Caco-2 (cell line): ENCODE results near the gene BSCL2. TPM values are rescaled to one million over a fixed set of nuclear protein-coding genes. Genes with fewer than 3 reads are reported as not detected.
"Not testable (repeated sequence)": the region's sequence is repeated elsewhere in the genome, so short reads cannot be mapped to it uniquely, and the experiment has no call there.

ENCODE experiments used
- BruUV-seq: library from RNA; stranded (reverse); fragments of 400-500 nt; replicated peaks from 2 replicates; lab custom pipeline; 2021; lab: Mats Ljungman, UMichigan
- CTCF ChIA-PET: fragments of 300-600 bp; sonication (Branson Sonifier 250); formaldehyde crosslinking; loops from one replicate; lab custom pipeline; 2022; ENCODE audit warnings: antibody characterized with exemption; lab: Charles Lee
- POLR2A ChIA-PET: fragments of 300-600 bp; sonication (Branson Sonifier 250); formaldehyde crosslinking; loops from one replicate; lab custom pipeline; 2022; ENCODE audit warnings: antibody characterized with exemption; lab: Charles Lee
- DNase-seq, 2 experiments: peaks; one replicate each; pipeline versions ENCODE4 v3.0.0 to v3.0.0-alpha.2; 2020 to 2022
- H3K27me3 ChIP-seq: replicated peaks from 2 replicates; pipeline ENCODE4 v1.6.0; 2011; ENCODE audit warnings: low read length; ENCODE audit not compliant: control insufficient read depth, insufficient read depth
- H3K36me3 ChIP-seq: 2 replicates; pipeline ENCODE4 v1.5.1; 2011; ENCODE audit warnings: low read length; ENCODE audit not compliant: control insufficient read depth, insufficient read depth
- H3K4me1 ChIP-seq: fragments of 250-450 bp; sonication (Bioruptor Pico); 2 replicates; pipeline ENCODE4 v1.5.1; 2020; ENCODE audit warnings: mild to moderate bottlenecking
- H3K4me3 ChIP-seq: 2 replicates; pipeline ENCODE4 v1.5.1; 2011; ENCODE audit warnings: low read depth, mild to moderate bottlenecking, control low read depth, low read length
- H3K9me3 ChIP-seq: fragments of 250-450 bp; sonication (Bioruptor Pico); 2 replicates; pipeline ENCODE4 v1.5.1; 2020; ENCODE audit warnings: mild to moderate bottlenecking, moderate library complexity
- H3K27ac Mint-ChIP-seq: one replicate; pipeline ENCODE4 v1.8.0; 2022; ENCODE audit warnings: mixed read lengths; ENCODE audit not compliant: unreplicated experiment
- H3K27me3 Mint-ChIP-seq: one replicate; pipeline ENCODE4 v1.8.0; 2022; ENCODE audit warnings: mixed read lengths; ENCODE audit not compliant: insufficient read depth, unreplicated experiment
- H3K36me3 Mint-ChIP-seq: one replicate; pipeline ENCODE4 v1.8.0; 2022; ENCODE audit warnings: mild to moderate bottlenecking, mixed read lengths; ENCODE audit not compliant: insufficient read depth, unreplicated experiment
- H3K4me1 Mint-ChIP-seq: one replicate; pipeline ENCODE4 v1.8.0; 2022; ENCODE audit warnings: low read depth, mixed read lengths; ENCODE audit not compliant: unreplicated experiment
- H3K4me3 Mint-ChIP-seq: one replicate; pipeline ENCODE4 v1.8.0; 2022; ENCODE audit warnings: mild to moderate bottlenecking, moderate library complexity, mixed read lengths; ENCODE audit not compliant: unreplicated experiment
- H3K9me3 Mint-ChIP-seq: one replicate; pipeline ENCODE4 v1.8.0; 2022; ENCODE audit warnings: mixed read lengths; ENCODE audit not compliant: unreplicated experiment
- intact Hi-C: fragments of 100-400 bp; cut with micrococcal nuclease; formaldehyde crosslinking; loops from one replicate; pipeline ENCODE4 v1.10.0; 2022; ENCODE audit not compliant: unreplicated experiment
- total RNA-seq: library from RNA; stranded (reverse); gene quantifications from 2 replicates; pipeline ENCODE4 v1.2.3, GENCODE V29; 2022
- TF ChIP-seq, protein P1 (sequence below), 2 experiments: fragments of 200-600 bp in 1 of 2; IDR thresholded peaks; 1 replicate in 1 of 2; 2 replicates in 1 of 2; pipeline versions ENCODE4 v1.5.1 to v1.8.0; 2011 to 2022; ENCODE audit warnings: antibody characterized with exemption in 1 of 2, control low read depth in 1 of 2, inconsistent platforms in 1 of 2, low read depth in 1 of 2, low read length in 1 of 2, mild to moderate bottlenecking in 1 of 2, moderate library complexity in 1 of 2; ENCODE audit not compliant: insufficient read depth in 1 of 2, severe bottlenecking in 1 of 2, unreplicated experiment in 1 of 2

BSCL2 gene
- total RNA-seq, 1 experiment from 2014 or later: 39.2 TPM

DNA sequence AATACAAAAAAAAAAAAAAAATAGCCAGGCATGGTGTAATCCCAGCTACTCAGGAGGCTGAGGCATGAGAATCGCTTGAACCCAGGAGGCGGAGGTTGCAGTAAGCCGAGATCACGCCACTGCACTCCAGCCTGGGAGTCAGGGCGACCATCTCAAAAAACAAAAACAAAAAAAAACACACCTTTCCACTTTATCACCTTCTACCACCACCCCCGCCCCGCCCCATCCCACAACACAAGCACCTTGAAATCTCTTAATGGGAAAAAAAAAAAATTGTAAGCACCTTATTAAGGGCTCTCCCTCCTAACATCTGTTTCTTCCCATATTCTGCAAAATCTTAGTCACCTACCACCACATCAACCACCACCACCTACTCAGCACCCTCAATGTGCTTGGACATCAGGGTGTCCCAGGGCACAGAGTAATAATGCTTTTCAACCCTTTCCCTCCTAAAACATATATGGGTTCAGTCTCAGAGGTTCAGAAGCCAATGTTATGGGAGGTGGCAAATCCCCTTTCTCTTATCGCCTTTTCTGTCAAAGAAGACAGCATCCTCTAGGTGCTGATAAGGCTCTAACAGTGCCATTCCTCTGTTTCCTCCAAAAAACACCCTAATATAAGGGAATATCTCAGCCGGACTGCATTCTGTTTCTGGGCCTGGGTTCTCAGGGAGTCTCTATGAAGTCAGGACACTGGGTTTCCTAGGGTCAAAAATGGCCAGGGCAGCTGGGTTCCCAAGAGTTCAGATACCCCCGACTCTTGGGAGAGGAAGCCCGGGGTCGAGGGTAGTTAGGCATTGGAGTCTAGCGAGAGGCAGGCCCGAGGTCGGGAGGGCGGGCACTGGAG is 54.8 kb downstream of the BSCL2 start:
- TF ChIP-seq, protein P1, sequence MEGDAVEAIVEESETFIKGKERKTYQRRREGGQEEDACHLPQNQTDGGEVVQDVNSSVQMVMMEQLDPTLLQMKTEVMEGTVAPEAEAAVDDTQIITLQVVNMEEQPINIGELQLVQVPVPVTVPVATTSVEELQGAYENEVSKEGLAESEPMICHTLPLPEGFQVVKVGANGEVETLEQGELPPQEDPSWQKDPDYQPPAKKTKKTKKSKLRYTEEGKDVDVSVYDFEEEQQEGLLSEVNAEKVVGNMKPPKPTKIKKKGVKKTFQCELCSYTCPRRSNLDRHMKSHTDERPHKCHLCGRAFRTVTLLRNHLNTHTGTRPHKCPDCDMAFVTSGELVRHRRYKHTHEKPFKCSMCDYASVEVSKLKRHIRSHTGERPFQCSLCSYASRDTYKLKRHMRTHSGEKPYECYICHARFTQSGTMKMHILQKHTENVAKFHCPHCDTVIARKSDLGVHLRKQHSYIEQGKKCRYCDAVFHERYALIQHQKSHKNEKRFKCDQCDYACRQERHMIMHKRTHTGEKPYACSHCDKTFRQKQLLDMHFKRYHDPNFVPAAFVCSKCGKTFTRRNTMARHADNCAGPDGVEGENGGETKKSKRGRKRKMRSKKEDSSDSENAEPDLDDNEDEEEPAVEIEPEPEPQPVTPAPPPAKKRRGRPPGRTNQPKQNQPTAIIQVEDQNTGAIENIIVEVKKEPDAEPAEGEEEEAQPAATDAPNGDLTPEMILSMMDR (IDR thresholded peaks at IDR 0.05; ENCODE audit: insufficient read depth in 1 of 2, low read depth in 1 of 2, low read length in 1 of 2, severe bottlenecking in 1 of 2, unreplicated experiment in 1 of 2): no peak
- Mint-ChIP-seq H3K27ac (peak overlapping the region; percentile 95), H3K9me3 (no peaks in the 10 kb centered on the region), H3K27me3 (no peaks in the 10 kb centered on the region), H3K4me3 (peak overlapping the region; percentile 75), H3K36me3 (peaks cover 41% of the 10 kb centered on the region), H3K4me1 (peaks cover 7% of the 10 kb centered on the region)
- Histone ChIP-seq H3K4me1 (peaks cover 10% of the 10 kb centered on the region; the same call in 1 of the 2 replicates), H3K27me3 (no peaks in the 10 kb centered on the region), H3K9me3 (no peaks in the 10 kb centered on the region), H3K4me3 (peak overlapping the region; percentile 80), H3K36me3 (peaks cover 2% of the 10 kb centered on the region; the same call in 1 of the 2 replicates)
- DNase-seq: no peak
- BruUV-seq: TSS peak; percentile 70
- CTCF ChIA-PET: interaction anchor here (0.9 to 1.0 kb wide), 2 partner anchors 13 to 31 kb away, joined by 4 to 6 read pairs; partner anchors contain the start of genes B3GAT3, C11orf98 and CSKMT
- intact Hi-C loops: loop anchor here (1.0 kb wide), 1 partner anchor 12 kb away; no protein-coding TSS in a partner anchor
- POLR2A ChIA-PET: interaction anchor here (0.7 to 1.4 kb wide), 11 partner anchors 11 to 172 kb away, joined by 3 to 56 read pairs (median 5); partner anchors contain the start of genes B3GAT3, C11orf98, CSKMT and HNRNPUL2

DNA sequence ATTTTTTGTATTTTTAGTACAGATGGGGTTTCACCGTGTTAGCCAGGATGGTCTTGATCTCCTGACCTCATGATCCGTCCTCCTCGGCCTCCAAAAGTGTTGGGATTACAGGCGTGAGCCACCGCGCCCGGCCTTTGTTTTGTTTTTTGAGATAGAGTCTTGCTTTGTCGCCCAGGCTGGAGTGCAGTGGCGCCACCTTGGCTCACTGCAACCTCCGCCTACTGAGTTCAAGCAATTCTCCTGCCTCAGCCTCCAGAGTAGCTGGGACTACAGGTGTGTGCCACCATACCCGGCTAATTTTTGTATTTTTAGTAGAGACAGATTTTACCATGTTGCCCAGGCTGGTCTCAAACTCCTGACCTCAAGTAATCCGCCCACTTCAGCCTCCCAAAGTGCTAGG is 56.9 kb downstream of the BSCL2 start:
- not testable (repeated sequence) for H3K4me1 Mint-ChIP-seq
- ChIA-PET CTCF (interaction anchor here (1.0 kb wide), 1 partner anchor 14 kb away, joined by 4 read pairs; the partner anchor contains the start of gene C11orf98), POLR2A (interaction anchor here (1.0 kb wide), 1 partner anchor 14 kb away, joined by 3 read pairs; no protein-coding TSS in a partner anchor)

DNA sequence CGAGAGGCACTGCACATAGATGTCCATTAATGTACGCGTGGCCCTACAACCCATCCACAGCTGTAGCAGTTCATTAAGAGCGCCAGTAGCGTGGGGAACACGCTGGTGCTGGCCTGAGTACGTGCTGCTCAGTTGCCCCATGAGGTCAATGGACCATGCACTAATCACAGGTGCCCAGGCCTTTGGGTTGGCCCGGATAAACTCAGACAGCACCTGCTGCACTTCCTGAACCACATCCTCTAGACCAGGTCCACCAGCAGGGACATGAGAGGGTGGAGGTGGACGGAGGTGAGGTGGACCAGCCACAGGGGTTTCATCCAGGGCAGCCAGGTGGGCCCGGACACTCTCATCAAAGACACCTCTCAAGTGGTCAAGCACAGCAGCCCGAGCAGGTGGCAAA is 57.7 kb downstream of the BSCL2 start:
- Mint-ChIP-seq H3K4me1 (peaks cover 7% of the 10 kb centered on the region), H3K4me3 (no peak overlapping the region), H3K27me3 (no peaks in the 10 kb centered on the region), H3K27ac (no peak overlapping the region), H3K9me3 (no peaks in the 10 kb centered on the region), H3K36me3 (peaks cover 57% of the 10 kb centered on the region)
- ChIA-PET POLR2A (interaction anchor here (4.5 kb wide), 1 partner anchor 16 kb away, joined by 43 read pairs; the partner anchor contains the start of genes C11orf98 and CSKMT), CTCF (no interaction called here)
- H3K4me3 ChIP-seq: no peak overlapping the region
- intact Hi-C loops: loop anchor here (5.0 kb wide), 1 partner anchor 37 kb away; the partner anchor contains the start of genes EML3 and ROM1
- H3K36me3 ChIP-seq: peaks cover 2% of the 10 kb centered on the region; the same call in 1 of the 2 replicates
- no peaks in the 10 kb centered on the region for H3K9me3 ChIP-seq
- no peaks in the 10 kb centered on the region for H3K27me3 ChIP-seq
- no peak for DNase-seq
- TF ChIP-seq, protein P1 (IDR thresholded peaks at IDR 0.05; ENCODE audit: insufficient read depth in 1 of 2, low read depth in 1 of 2, low read length in 1 of 2, severe bottlenecking in 1 of 2, unreplicated experiment in 1 of 2): no peak
- BruUV-seq: no TSS peak
- H3K4me1 ChIP-seq: peaks cover 23% of the 10 kb centered on the region

More for the DNA sequence above, 56.9 kb downstream of the BSCL2 start:
- H3K4me1 ChIP-seq: peaks cover 16% of the 10 kb centered on the region
- H3K27me3 Mint-ChIP-seq, H3K9me3 Mint-ChIP-seq, H3K4me3 ChIP-seq, H3K27ac Mint-ChIP-seq, BruUV-seq, H3K4me3 Mint-ChIP-seq, intact Hi-C loops, H3K36me3 ChIP-seq, H3K9me3 ChIP-seq, DNase-seq, H3K27me3 ChIP-seq: not testable (repeated sequence)
- H3K36me3 Mint-ChIP-seq: peaks cover 50% of the 10 kb centered on the region
